IPS-18c (cell line): Measurements from ENCODE around the gene SPAG9.

Source experiments
- H3K4me3 ChIP-seq: 2 replicates; pipeline ENCODE4 v1.7.0; 2013; ENCODE audit warnings: low read depth, mild to moderate bottlenecking, low read length, moderate library complexity; ENCODE audit not compliant: insufficient read depth
- H3K9me3 ChIP-seq: one replicate; pipeline ENCODE4 v1.6.1; 2013; ENCODE audit warnings: mild to moderate bottlenecking, low read length, moderate library complexity; ENCODE audit not compliant: control insufficient read depth, insufficient read depth

Gene SPAG9

GRCh38 chr17:51120739-51121619 is at the start of gene SPAG9:
TSS of gene SPAG9 (minus strand) at chr17:51120868. CDS start at chr17:51120656, 212 bp downstream.
- no peaks in the 10 kb centered on the region for H3K9me3 ChIP-seq
- peak within 1 kb of the TSS; percentile 84 for H3K4me3 ChIP-seq

- H3K4me3 ChIP-seq: no peak overlapping the region
- H3K9me3 ChIP-seq: peaks cover 3% of the 10 kb centered on the region
Observed at GRCh38 chr17:51169340-51169739, 48.7 kb upstream of the SPAG9 start.

- peak overlapping the region; percentile 96 for H3K4me3 ChIP-seq
Observed at GRCh38 chr17:51166987-51167931, 46.6 kb upstream of the SPAG9 start.

GRCh38 chr17:51166198-51166986 is 45.7 kb upstream of the SPAG9 start, which contains the start of gene NME2:
TSS of gene NME2 (plus strand) at chr17:51166411. CDS start at chr17:51166831, 420 bp downstream.
- H3K9me3 ChIP-seq: peaks cover 3% of the 10 kb centered on the region
- H3K4me3 ChIP-seq: peak within 1 kb of the TSS; percentile 96

More at GRCh38 chr17:51166987-51167931, 46.6 kb upstream of the SPAG9 start:
- H3K9me3 ChIP-seq: peaks cover 3% of the 10 kb centered on the region

GRCh38 chr17:51165680-51166197 is 45.1 kb upstream of the SPAG9 start:
- Histone ChIP-seq H3K9me3 (peaks cover 3% of the 10 kb centered on the region), H3K4me3 (peak overlapping the region; percentile 96)

- peak overlapping the region; percentile 96 for H3K4me3 ChIP-seq
Observed at GRCh38 chr17:51164911-51165679, 44.4 kb upstream of the SPAG9 start.

GRCh38 chr17:51161541-51161940 is 40.9 kb upstream of the SPAG9 start:
- Histone ChIP-seq H3K9me3 (no peaks in the 10 kb centered on the region), H3K4me3 (no peak overlapping the region)

More at GRCh38 chr17:51164911-51165679, 44.4 kb upstream of the SPAG9 start:
- H3K9me3 ChIP-seq: peaks cover 3% of the 10 kb centered on the region

- no peaks in the 10 kb centered on the region for H3K9me3 ChIP-seq
- H3K4me3 ChIP-seq: no peak overlapping the region
Observed at GRCh38 chr17:51159604-51160003, 38.9 kb upstream of the SPAG9 start.

GRCh38 chr17:51155416-51155815 is 34.7 kb upstream of the SPAG9 start:
- H3K4me3 ChIP-seq: no peak overlapping the region
- H3K9me3 ChIP-seq: no peaks in the 10 kb centered on the region

GRCh38 chr17:51154176-51154575 is 33.5 kb upstream of the SPAG9 start:
- H3K9me3 ChIP-seq: no peaks in the 10 kb centered on the region
- H3K4me3 ChIP-seq: peak overlapping the region; percentile 97

- Histone ChIP-seq H3K4me3 (peak within 1 kb of the TSS; percentile 97), H3K9me3 (no peaks in the 10 kb centered on the region)
Observed at GRCh38 chr17:51153210-51154072, 32.8 kb upstream of the SPAG9 start, which contains the start of gene NME1. TSS of gene NME1 (plus strand) at chr17:51153559. CDS start at chr17:51155655, 2,096 bp downstream.

GRCh38 chr17:51152766-51153209 is 32.1 kb upstream of the SPAG9 start:
- peak overlapping the region; percentile 55 for H3K4me3 ChIP-seq
- H3K9me3 ChIP-seq: no peaks in the 10 kb centered on the region

- H3K9me3 ChIP-seq: peaks cover under 1% of the 10 kb centered on the region
- H3K4me3 ChIP-seq: no peak overlapping the region
Observed at GRCh38 chr17:51150932-51151331, 30.3 kb upstream of the SPAG9 start.

GRCh38 chr17:51149163-51149562 is 28.5 kb upstream of the SPAG9 start:
- Histone ChIP-seq H3K9me3 (peaks cover 2% of the 10 kb centered on the region), H3K4me3 (no peak overlapping the region)

GRCh38 chr17:51147650-51148049 is 27.0 kb upstream of the SPAG9 start:
- H3K9me3 ChIP-seq: peaks cover 2% of the 10 kb centered on the region
- no peak overlapping the region for H3K4me3 ChIP-seq
